Esophagus squamous epithelium (tissue), 5 donors: ENCODE measurements around the gene THRAP3. TPM values are rescaled to one million over a fixed set of nuclear protein-coding genes. Genes with fewer than 3 reads are reported as not detected.

Source experiments
- DNase-seq: peaks from one replicate; lab custom pipeline; 2025; lab: John Stamatoyannopoulos, UW
- H3K27ac ChIP-seq, 4 donors: fragments of 200-600 bp; sonication (generic); one replicate each; pipeline ENCODE4 v1.5.1; 2016 to 2019; ENCODE audit warnings: mild to moderate bottlenecking in 1 of 4
- H3K27me3 ChIP-seq, 4 donors: fragments of 200-600 bp; sonication (generic); 1 replicate in 3 of 4; 2 replicates in 1 of 4; pipeline versions ENCODE4 v1.5.1 to v1.6.0; 2017 to 2021; ENCODE audit warnings: antibody characterized with exemption in 1 of 4
- H3K36me3 ChIP-seq, 3 donors: fragments of 200-600 bp; sonication (generic); one replicate each; pipeline ENCODE4 v1.5.1; 2016 to 2019
- H3K4me1 ChIP-seq, 3 donors: fragments of 200-600 bp; sonication (generic); one replicate each; pipeline ENCODE4 v1.5.1; 2017 to 2019
- H3K4me3 ChIP-seq, 4 donors: fragments of 200-600 bp; sonication (generic); 1 replicate in 3 of 4; 2 replicates in 1 of 4; pipeline ENCODE4 v1.5.1; 2016 to 2019; ENCODE audit warnings: mild to moderate bottlenecking in 2 of 4, moderate library complexity in 1 of 4
- H3K9me3 ChIP-seq, 3 donors: fragments of 200-600 bp; sonication (generic); one replicate each; pipeline ENCODE4 v1.5.1; 2016 to 2019
- CTCF ChIP-seq, 6 experiments: fragments of 450-650 bp in 4 of 6; fragments of 200-600 bp in 2 of 6; sonication (generic) in 2 of 6; IDR thresholded peaks; one replicate each; pipeline ENCODE4 v1.5.1; 2016 to 2019; ENCODE audit warnings: antibody characterized with exemption in 6 of 6, mild to moderate bottlenecking in 4 of 6, moderate library complexity in 4 of 6
- POLR2A ChIP-seq, 4 donors: fragments of 450-650 bp; IDR thresholded peaks; one replicate each; pipeline ENCODE4 v1.6.1; 2017; ENCODE audit warnings: antibody characterized with exemption in 4 of 4, mild to moderate bottlenecking in 4 of 4, moderate library complexity in 3 of 4
- WGBS, 2 donors: methylation state at CpG; one replicate each; pipeline ENCODE4 v1.1.5; 2018; 5-methylcytosine and 5-hydroxymethylcytosine counted together
- intact Hi-C: fragments of 100-400 bp; cut with DNase I; formaldehyde crosslinking; loops from one replicate; pipeline ENCODE4 v1.15.0; 2022
- total RNA-seq, 4 donors: library from RNA; depleted of rRNA; stranded (reverse); fragments of >200 nt; gene quantifications; one replicate each; pipeline ENCODE4 v1.1.0, GENCODE V29; 2016
- donor health status: DM: yes; HTN: yes; CAD: no.

Gene THRAP3
- total RNA-seq, 4 donors from 2014 or later: 56.5 to 83.5 (median 73.6) TPM

- whole genome bisulfite sequencing, 2 donors: 68 to 69% methylated on average over 5 of the region's 5 CpGs
- H3K4me1 ChIP-seq: peaks cover 11 to 88% (median 44%) of the 10 kb centered on the region in 3 donors
These were observed 29.1 kb downstream of the THRAP3 start for GRCh38 chr1:36253161-36253862.

GRCh38 chr1:36256558-36257374 is 32.5 kb downstream of the THRAP3 start:
- Histone ChIP-seq H3K9me3 (no peaks in the 10 kb centered on the region), H3K27me3 (no peaks in the 10 kb centered on the region), H3K4me3 (no peak overlapping the region), H3K4me1 (peaks cover 7 to 66% (median 36%) of the 10 kb centered on the region in 3 donors), H3K27ac (peak overlapping the region in 1 of 4 donors; percentile 36), H3K36me3 (peaks cover 0 to 53% (median 0%) of the 10 kb centered on the region in 3 donors)
- 78 to 81% methylated on average over 12 to 14 of the region's 15 CpGs for WGBS, 2 donors
- TF ChIP-seq POLR2A (IDR thresholded peaks at IDR 0.05) (no peak), CTCF (IDR thresholded peaks at IDR 0.05) (no peak)
- no peak for DNase-seq
- intact Hi-C loops: no loop called here

More at GRCh38 chr1:36253161-36253862, 29.1 kb downstream of the THRAP3 start:
- H3K9me3 ChIP-seq: no peaks in the 10 kb centered on the region
- intact Hi-C loops: no loop called here
- peaks cover 0 to 19% (median 0%) of the 10 kb centered on the region in 3 donors for H3K36me3 ChIP-seq
- no peak for TF ChIP-seq POLR2A (IDR thresholded peaks at IDR 0.05)
- no peak for DNase-seq
- H3K27me3 ChIP-seq: no peaks in the 10 kb centered on the region
- peak overlapping the region in 1 of 4 donors; percentile 16 for H3K27ac ChIP-seq
- H3K4me3 ChIP-seq: no peak overlapping the region

- no peaks in the 10 kb centered on the region for H3K9me3 ChIP-seq
- H3K27me3 ChIP-seq: no peaks in the 10 kb centered on the region
- 74 to 77% methylated on average over 2 of the region's 2 CpGs for WGBS, 2 donors
- no peak for DNase-seq
- peaks cover 7 to 60% (median 32%) of the 10 kb centered on the region in 3 donors for H3K4me1 ChIP-seq
- peak overlapping the region in 2 of 4 donors; percentile 36 to 45 for H3K27ac ChIP-seq
- H3K36me3 ChIP-seq: peaks cover 0 to 59% (median 0%) of the 10 kb centered on the region in 3 donors
- TF ChIP-seq CTCF (IDR thresholded peaks at IDR 0.05) (no peak), POLR2A (IDR thresholded peaks at IDR 0.05) (no peak)
- H3K4me3 ChIP-seq: no peak overlapping the region
- intact Hi-C loops: no loop called here
These were observed 33.1 kb downstream of the THRAP3 start for GRCh38 chr1:36257375-36257767.

GRCh38 chr1:36258960-36259344 is 34.7 kb downstream of the THRAP3 start:
- WGBS, 2 donors: 46 to 64% methylated on average over 1 of the region's 1 CpG
- Histone ChIP-seq H3K4me1 (peaks cover 7 to 45% (median 31%) of the 10 kb centered on the region in 3 donors), H3K27me3 (no peaks in the 10 kb centered on the region), H3K36me3 (peaks cover 0 to 70% (median 0%) of the 10 kb centered on the region in 3 donors), H3K4me3 (no peak overlapping the region), H3K9me3 (no peaks in the 10 kb centered on the region), H3K27ac (no peak overlapping the region)
- intact Hi-C loops: no loop called here
- no peak for DNase-seq
- TF ChIP-seq CTCF (IDR thresholded peaks at IDR 0.05) (no peak), POLR2A (IDR thresholded peaks at IDR 0.05) (no peak)

- Histone ChIP-seq H3K4me1 (peaks cover 0 to 36% (median 7%) of the 10 kb centered on the region in 3 donors), H3K36me3 (peaks cover 0 to 77% (median 0%) of the 10 kb centered on the region in 3 donors), H3K27ac (peak overlapping the region in 2 of 4 donors; percentile 42 to 57), H3K4me3 (no peak overlapping the region), H3K9me3 (no peaks in the 10 kb centered on the region), H3K27me3 (no peaks in the 10 kb centered on the region)
- WGBS, 2 donors: 34 to 65% methylated on average over 6 of the region's 6 CpGs
- TF ChIP-seq POLR2A (IDR thresholded peaks at IDR 0.05) (no peak), CTCF (IDR thresholded peaks at IDR 0.05) (no peak)
- intact Hi-C loops: no loop called here
- no peak for DNase-seq
These were observed 44.7 kb downstream of the THRAP3 start for GRCh38 chr1:36268981-36269380.
